Epithelial cell of esophagus (primary cell): ENCODE data around the gene SMCO1.

Experiments used
- DNase-seq: peaks from one replicate; pipeline ENCODE4 v3.0.0; 2010; ENCODE audit warnings: low read depth
- H3K4me3 ChIP-seq: 2 replicates; pipeline ENCODE4 v1.5.1; 2011; ENCODE audit warnings: mild to moderate bottlenecking, low read length, control low read depth
- CTCF ChIP-seq: IDR thresholded peaks from 2 replicates; pipeline ENCODE4 v1.5.1; 2011; ENCODE audit warnings: low read depth, mild to moderate bottlenecking, low read length, control low read depth, inconsistent platforms; ENCODE audit not compliant: insufficient read depth; ENCODE audit errors: missing control alignments

Gene SMCO1, protein sequence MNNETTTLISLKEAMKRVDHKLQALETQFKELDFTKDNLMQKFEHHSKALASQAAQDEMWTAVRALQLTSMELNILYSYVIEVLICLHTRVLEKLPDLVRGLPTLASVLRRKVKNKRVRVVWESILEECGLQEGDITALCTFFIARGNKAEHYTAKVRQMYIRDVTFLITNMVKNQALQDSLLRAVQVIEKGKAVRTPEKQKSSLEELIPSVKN

GRCh38 chr3:196514913-196515621, at the start of gene SMCO1:
SMCO1 (minus strand) TSS chr3:196515346; CDS start chr3:196515209, 137 bp downstream.
- DNase-seq = no peak
- no peak for TF ChIP-seq CTCF
- H3K4me3 ChIP-seq = no peak within 1 kb of the TSS

- peak; percentile 13 for TF ChIP-seq CTCF
- no peak overlapping the region for H3K4me3 ChIP-seq
- peak; percentile 84 for DNase-seq
Measured at GRCh38 chr3:196563721-196564225, 48.6 kb upstream of the SMCO1 start.

GRCh38 chr3:196559826-196560225, 44.7 kb upstream of the SMCO1 start:
- TF ChIP-seq CTCF = no peak
- DNase-seq = peak; percentile 14
- no peak overlapping the region for H3K4me3 ChIP-seq

- no peak overlapping the region for H3K4me3 ChIP-seq
- DNase-seq = no peak
- no peak for TF ChIP-seq CTCF
Measured at GRCh38 chr3:196558476-196558875, 43.3 kb upstream of the SMCO1 start.

GRCh38 chr3:196557236-196557635, 42.1 kb upstream of the SMCO1 start:
- no peak for TF ChIP-seq CTCF

GRCh38 chr3:196555295-196555694, 40.1 kb upstream of the SMCO1 start:
- H3K4me3 ChIP-seq = no peak overlapping the region
- no peak for DNase-seq
- no peak for TF ChIP-seq CTCF

More at GRCh38 chr3:196557236-196557635, 42.1 kb upstream of the SMCO1 start:
- no peak overlapping the region for H3K4me3 ChIP-seq
- no peak for DNase-seq
